Measurements from ENCODE around the gene CHD8.

The CHD8 gene

GRCh38 chr14:21369949-21370679 is 85.8 kb downstream of the CHD8 start:
- DNase-seq (ENCODE audit: low spot score) = no peak

- DNase-seq (ENCODE audit: low spot score) = no peak
Observed at GRCh38 chr14:21367582-21368144, 88.3 kb downstream of the CHD8 start.

GRCh38 chr14:21356511-21356910 is 99.4 kb downstream of the CHD8 start:
- no peak for DNase-seq (ENCODE audit: low spot score)

GRCh38 chr14:21352587-21352986 is 103.3 kb downstream of the CHD8 start:
- peak; percentile 34 for DNase-seq (ENCODE audit: low spot score)

GRCh38 chr14:21350539-21350938 is 105.4 kb downstream of the CHD8 start:
- DNase-seq (ENCODE audit: low spot score) = no peak

GRCh38 chr14:21347201-21347600 is 108.7 kb downstream of the CHD8 start:
- DNase-seq (ENCODE audit: low spot score) = no peak

GRCh38 chr14:21346532-21347135 is 109.3 kb downstream of the CHD8 start:
- DNase-seq (ENCODE audit: low spot score) = no peak

- DNase-seq (ENCODE audit: low spot score) = no peak
Observed at GRCh38 chr14:21343035-21343794, 112.7 kb downstream of the CHD8 start.

Measured in Ammon's horn (tissue), 1 donor.